HG03342 (cell line): ENCODE results near the gene TRIM8.
"Not testable (repeated sequence)": the region's sequence is repeated elsewhere in the genome, so short reads cannot be mapped to it uniquely, and the experiment has no call there.

Source experiments
- ATAC-seq: cut with Tn5 transposase; IDR thresholded peaks from one replicate; pipeline ENCODE4 v1.9.1; 2021; ENCODE audit warnings: mild to moderate bottlenecking, moderate library complexity; ENCODE audit not compliant: unreplicated experiment

Gene TRIM8

DNA sequence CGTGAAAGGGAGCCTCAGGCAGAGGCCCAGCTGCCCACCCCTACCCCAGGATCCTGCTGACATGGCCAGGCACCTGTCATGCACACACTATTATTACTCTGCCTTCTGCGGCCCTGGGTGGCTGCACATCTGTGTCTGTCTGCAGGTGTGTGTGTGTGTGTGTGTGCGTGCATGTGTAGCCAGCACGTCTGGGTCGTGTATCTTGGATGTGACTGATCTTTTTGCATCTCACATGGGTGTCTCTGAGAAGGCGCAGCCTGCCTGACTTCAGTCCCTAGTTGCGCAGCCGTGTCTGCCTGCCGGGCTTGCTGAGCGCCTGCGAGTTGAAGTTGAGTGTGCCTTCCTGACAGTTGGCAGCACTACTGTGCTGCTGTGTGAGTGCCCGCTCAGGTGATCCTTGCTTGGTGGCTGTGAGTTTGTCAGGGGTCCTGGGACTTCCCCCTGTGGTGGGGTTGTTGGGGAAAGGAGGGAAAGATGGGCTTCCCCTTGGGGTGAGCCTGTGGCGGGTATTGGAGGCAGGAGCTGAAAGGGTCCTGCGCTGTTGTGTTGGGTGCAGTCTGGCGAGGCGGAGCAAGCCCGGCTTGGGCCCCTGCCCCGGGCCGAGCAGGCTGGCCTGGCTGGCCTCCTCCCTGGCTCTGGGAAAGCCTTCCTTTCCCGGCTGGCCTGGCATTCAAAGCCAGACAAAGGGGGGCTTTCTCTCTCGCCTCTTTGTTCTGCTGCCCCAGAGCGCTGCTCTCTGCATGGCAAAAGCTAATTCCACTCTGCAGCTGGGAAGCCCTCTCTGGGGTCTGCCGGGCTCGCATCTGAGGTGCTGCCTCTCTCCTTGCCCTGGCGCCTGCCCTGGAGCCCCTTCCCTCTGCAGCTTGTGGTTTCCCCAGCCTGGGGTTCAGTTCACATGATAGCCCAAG is 4.9 kb downstream of the TRIM8 start:
- no peak for ATAC-seq

DNA sequence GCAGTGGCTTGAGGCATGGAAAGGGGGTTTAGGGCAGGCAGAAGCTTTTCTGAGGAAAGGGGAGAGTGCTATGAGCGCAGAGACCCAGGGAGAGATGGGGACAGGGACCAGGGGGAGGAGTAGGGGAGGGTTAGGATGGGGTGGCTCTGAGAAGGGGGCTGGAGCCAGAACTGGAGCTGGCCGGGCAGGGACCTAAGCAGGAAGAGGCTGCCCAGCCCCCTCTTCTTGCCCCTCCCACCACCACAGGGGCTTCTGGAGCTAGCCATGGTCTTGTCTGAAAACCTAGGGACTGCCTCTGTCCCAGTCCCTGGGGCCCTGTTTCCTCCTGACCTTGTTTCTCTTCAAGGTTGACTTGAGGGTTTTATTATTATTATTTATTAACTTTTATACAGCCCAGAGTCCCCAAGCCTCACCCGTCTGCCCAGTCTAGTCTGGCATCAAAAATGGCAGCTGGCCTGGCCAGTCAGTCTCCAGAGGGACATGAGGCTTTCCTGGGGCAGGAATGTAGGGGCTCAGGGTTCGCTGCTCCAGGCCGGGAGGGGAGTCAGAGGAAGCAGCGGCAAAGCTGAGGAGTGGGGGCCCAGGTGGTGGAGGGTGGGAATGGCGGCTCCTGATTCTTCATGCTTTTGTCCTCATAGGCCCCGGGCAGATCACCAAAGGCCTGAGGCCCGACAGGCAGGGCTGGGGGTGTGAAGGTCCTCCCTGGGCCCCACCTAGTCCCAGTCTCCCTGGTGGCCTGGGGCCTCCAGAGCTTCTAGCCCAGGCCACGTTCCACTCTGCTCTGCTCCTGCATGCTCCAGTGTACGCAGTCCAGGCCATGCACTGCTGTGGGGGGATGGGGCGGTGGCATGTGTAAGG is 5.7 kb downstream of the TRIM8 start:
- no peak for ATAC-seq

DNA sequence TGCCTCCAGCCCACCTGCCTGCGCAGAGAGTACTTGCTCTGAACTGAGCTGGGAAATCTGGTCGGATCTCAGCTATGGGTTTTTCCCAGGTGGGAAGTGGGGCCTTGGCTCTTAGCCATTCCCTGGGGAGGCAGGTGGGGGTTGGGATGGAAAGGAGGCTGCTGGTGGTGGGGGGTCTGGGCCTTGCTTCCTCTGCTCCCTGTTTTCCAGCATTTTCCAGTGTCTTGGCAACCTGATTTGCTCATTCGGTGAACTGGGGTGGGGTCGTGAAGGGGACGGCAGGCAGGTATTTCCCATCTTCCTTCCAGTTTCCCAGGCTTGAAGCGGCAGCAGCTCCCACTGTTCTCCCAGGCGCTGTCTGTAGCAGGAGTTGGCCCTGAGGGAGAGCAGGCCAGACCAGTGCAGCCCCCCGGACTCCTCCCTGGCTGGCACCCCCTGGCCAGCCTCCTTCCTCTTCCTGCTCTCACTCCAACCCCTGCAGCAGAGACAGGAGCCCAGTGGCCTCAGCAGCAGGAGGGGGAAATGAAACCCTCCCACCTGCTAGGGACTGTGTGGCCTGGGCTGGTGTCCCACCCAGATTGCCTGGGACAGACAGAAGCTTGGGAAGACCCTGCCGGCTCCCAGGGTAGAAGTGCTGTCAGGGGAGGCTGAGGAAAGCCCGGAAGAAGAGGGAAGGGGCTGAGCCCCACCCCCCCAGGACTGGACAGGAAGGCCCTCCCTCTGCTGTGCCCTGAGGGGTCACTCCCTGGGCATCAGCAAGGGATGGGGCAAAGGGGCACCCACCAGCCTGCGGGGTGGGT is 6.6 kb downstream of the TRIM8 start:
- ATAC-seq = no peak

DNA sequence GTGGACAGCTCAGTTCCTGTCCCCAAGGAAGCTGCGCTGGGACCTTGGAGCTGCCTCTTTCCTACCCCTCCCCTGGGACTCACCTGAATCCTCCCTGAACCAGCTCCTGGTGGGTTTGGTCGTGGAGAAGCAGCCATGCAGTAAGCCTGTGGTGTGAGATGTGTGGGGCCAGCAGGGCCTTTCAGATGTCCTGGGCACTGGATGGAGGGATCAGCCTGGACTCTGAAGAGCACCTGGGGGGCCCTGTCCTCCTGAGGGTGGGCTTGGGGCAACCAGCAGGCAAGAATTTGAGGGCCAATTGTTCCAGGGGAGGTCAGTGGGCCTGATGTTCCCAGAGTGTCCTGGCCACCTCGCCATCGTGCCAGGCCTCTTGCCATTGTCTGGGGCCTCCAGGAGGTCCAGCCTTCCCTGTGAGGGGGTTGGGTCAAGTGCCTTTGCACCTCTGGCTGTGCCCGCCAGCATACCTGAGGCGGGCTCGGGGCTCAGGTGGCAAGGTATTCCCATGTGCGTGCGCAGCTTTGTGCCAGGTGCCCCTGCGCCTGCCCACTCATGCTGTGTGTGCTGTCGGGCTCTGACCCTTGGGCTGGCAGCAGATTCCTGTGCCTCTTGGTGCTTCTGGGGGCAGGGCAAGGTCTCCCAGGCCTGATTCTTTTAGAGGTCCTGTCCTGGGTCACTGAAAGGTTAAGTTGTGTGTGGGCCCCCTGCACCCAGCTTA is 7.3 kb downstream of the TRIM8 start:
- no peak for ATAC-seq

DNA sequence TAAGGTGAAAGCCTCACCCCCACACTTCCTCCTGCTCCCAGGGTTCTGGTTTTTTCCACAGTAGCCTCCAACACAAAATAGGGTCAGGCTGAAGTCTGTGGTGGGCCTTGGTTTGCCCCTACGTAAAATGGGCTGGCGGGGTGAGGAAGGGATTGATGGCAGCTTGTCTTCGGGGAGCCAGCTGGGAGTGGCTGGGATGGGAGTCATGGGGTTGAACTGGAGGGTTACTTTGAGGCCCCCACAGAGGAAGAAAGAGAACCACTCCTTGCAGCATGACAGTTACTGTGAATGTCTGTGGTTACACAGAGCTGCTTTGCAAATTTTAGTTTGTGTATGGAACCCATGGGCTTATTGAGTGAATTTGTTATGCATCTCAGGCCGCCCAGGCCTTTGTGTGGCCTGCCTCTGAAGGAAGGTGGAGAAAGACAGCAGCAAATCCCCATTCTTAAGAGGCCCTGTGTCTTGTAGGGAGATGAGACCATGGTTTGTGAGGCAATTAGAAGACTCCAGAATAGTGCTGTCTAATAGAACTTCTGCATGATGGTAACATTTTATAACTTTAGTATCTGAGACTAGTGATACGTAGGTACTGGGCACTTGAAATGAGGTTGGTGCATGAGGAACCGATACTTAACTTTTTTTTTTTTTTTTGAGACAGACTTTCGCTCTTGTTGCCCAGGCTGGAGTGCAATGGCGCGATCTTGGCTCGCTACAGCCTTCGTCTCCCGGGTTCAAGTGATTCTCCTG is 8.1 kb downstream of the TRIM8 start:
- ATAC-seq = peak; percentile 38

DNA sequence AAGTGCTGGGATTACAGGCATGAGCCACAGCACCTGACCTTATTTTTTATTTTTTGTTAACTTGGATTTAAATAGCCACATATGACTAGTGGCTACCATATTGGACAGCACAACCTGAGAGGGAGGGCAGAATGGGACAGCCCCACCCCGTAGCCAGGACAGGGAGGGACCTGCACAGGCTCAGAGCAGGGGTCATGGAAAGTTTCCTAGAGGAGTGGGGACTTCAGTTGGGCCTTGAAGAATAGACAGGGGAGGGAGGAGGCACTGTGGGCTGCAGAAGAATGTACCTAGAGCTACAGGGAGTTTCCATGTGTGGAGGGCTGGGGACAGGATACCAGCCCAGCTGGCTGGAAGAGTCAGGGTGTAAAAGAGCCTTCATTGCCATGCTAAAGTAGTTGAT is 8.8 kb downstream of the TRIM8 start:
- no peak for ATAC-seq

DNA sequence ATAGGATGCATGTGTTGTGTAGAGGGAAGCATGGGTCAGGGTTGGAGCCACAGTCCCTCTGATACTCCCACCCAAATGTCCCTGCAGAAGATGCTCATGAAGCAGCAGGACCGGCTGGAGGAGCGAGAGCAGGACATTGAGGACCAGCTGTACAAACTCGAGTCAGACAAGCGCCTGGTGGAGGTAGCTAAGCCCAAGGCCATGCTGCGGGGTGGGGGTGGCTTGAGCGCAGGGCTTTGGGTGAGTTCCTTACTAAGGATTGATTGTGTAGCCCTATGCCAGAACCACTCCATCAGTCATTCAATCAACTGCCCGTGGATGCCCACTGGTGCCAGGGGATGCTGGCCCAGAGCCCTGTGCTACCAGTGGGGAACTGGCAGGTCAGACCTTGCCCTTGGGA is 10.3 kb downstream of the TRIM8 start:
- no peak for ATAC-seq

DNA sequence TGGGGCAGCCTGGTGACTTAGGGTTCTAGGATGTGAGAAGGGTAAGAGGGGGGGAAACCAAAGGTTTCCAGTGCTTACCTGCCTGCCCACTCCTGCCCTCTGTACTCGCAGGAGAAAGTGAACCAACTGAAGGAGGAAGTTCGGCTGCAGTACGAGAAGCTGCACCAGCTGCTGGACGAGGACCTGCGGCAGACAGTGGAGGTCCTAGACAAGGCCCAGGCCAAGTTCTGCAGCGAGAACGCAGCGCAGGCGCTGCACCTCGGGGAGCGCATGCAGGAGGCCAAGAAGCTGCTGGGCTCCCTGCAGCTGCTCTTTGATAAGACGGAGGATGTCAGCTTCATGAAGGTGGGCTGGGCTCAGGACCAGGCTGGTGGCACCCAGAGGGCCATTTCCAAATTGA is 10.7 kb downstream of the TRIM8 start:
- no peak for ATAC-seq

DNA sequence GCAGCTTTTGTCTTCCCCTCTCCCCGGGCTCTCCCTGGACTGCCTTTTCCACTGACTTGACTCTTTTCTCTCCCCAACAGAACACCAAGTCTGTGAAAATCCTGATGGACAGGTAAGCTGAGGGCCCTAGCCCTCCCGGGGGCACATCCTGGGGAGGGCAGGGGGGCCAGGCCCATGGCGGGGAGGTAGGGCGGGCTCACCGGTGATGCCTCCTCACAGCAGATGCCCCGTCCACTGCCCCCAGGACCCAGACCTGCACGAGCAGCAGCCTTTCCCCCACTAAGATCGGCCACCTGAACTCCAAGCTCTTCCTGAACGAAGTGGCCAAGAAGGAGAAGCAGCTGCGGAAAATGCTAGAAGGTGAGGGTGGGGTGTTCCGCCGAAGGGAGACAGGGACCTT is 11.7 kb downstream of the TRIM8 start:
- ATAC-seq = no peak

DNA sequence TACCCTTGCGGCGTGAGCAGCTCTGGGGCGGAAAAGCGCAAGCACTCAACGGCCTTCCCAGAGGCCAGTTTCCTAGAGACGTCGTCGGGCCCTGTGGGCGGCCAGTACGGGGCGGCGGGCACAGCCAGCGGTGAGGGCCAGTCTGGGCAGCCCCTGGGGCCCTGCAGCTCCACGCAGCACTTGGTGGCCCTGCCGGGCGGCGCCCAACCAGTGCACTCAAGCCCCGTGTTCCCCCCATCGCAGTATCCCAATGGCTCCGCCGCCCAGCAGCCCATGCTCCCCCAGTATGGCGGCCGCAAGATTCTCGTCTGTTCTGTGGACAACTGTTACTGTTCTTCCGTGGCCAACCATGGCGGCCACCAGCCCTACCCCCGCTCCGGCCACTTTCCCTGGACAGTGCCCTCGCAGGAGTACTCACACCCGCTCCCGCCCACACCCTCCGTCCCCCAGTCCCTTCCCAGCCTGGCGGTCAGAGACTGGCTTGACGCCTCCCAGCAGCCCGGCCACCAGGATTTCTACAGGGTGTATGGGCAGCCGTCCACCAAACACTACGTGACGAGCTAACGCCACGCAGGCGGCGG is 12.6 kb downstream of the TRIM8 start:
- no peak for ATAC-seq

DNA sequence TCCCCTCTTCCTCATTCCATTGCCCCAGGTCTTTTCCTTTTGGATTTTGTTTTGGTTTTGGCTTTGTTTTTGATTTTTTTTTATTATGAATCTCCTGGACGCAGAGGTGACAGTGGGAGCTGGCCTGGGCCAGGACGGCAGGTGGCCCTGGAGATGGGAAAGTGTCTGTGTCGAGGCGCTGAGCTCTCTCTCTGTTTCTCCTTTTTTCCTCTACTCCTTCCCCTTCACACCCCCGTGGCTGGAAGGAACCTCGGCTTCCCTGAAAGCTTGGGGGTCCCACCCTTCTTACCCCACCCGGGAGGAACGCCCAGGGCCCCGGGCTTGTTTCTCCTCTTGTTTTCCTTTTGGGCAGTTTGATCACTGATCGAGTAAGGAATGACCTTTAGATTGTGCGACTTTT is 13.2 kb downstream of the TRIM8 start:
- ATAC-seq = no peak

DNA sequence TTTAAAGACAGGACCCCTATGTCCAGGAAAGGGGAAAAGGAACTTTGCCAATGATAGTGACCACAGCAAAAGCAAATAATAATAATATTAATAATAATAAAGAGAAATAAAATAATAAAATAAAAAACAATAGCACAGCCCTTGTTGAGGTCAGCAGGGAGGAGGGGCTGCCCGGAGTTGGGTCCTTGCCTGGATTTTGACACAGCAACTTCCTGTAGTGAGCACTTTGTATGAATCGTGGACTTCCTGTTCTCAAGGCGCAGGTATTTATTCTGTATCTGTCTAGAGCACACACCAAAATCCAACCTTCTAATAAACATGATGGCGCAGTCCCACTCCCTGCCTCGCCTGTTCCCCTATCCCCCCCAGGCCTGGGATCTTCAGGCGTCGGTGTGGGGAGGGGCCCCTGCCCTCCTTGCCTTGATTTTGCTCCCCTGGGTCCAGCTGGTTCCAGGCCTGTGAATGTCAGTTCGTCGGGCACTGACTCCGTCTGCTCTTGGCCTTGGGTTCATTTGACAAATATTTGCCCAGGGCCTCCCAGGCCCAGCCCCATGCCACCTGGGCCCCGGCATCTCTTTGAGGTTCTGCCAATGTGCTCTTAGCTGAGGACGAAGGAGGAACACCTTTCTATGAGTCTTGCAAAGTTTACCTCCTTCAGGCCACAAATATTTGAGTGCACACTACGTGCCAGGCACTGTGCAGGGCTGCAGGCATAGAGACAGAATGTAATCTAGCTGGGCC is 13.9 kb downstream of the TRIM8 start:
- no peak for ATAC-seq

DNA sequence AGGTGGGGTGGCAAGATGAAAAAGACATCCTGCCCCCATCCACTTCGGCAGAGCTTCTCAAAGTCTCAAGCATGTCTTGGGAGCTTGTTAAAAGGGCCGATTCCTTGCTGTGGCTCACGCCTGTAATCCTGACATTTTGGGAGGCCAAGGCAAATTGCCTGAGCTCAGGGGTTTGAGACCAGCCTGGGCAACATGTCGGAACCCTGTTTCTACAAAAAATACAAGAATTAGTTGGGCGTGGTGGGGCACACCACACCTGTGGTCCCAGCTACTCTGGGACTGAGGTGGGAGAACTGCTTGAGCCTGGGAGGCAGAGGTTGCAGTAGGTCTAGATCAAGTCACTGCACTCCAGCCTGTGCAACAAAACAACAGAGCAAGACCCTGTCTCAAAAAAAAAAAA is 14.5 kb downstream of the TRIM8 start:
- ATAC-seq = no peak

DNA sequence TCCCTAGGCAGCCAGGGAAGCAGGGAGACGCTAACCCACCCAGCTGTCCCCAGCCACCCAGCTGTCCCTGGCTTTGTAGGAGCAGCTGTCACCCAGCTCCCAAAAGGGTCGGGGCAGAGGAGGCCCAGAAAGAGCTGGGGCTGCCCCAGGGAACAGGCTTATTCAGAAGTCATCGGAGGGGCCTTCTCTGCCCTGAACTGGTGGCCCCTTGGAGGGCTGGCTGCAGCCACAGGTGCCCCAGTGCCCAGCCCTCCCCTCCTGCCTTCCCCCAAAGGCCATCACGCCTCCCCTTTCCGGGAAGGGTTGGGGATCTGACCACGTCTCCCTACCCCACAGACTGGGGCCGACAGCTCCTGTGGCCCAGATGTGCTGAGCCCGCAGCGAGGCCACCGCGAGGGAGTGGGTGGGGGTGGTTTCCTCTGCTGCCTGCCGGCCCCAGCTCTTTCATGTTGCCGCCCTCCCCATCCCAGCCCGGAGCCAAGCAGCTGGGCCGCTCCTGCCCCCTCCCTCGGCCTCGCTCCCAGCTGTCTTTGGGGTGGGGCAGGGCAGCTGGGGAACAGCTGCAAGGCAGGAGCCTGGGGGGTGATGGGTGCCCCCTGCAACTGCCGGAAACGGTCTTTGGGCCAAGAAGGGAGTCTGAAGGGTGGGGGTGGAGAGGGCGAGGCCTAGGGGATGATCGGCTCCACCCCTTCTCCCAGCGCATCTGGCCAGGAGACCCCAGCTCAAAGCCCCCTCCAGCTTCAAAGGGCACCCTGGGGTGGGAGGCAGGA is 16.8 kb downstream of the TRIM8 start:
- peak; percentile 74 for ATAC-seq

DNA sequence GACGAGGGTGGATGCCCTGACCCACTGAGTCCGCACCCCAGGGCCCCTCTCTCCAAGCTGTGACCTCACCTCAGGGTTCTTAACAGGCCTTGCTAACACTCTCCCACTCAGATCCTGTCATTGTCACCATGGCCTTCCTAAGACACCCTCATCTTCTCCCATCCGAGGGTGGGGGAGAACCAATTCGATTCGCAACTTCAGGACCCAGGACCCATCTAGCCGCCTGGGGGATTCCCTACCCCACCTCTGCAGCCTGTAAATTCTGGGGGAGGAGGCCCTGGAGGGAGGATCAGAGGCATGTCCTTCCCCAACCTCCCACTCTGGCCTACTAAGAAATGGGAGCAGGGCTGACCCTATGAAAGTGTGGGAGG is 17.4 kb downstream of the TRIM8 start:
- peak; percentile 27 for ATAC-seq

DNA sequence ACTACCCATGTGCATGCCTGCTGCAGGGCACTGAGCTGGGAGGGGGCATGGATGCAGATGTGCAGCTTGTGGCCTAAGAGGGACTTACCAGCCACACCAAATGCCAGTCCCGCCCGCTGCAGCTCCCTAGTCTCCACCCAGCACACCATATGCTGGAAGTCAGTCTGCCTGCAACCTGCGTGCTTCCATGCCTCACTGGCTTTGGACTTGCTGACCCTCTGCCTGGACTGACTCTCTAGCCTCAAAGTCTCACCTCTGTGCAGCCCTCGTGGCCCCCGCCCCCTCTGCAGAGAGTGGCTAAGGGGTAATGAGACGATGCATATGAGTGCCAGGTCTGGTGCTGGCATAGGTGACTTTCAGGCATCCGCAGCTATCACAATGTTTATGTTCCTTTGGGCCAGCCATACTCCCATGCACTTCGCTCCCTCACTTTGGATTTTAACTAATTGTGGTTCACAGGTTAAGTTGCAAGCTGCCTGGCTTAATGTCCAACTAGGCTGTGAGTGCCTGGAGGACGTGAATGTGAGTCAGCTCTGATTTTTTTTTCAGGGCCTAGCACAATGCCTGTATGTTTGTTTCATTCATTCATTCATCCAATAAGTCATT is 21.7 kb downstream of the TRIM8 start:
- no peak for ATAC-seq

DNA sequence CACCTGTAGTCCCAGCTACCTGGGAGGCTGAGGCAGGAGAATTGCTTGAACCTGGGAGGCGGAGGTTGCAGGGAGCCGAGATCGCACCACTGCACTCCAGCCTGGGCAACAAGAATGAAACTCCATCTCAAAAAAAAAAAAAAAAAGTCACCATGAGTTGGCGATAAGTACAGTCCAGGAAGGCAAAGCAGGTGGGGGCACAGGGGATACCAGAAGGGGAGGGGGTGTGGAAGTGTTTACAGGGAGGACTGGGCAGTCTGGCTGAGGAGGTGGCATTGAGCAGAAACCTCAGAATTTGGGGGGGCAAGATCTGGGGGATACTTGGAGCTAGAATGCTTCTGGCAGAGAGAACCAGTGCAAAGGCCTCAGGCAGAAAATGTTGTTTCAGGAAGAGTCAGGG is 23.1 kb downstream of the TRIM8 start:
- ATAC-seq = not testable (repeated sequence)
